Measurements from ENCODE around the gene TTYH1.

TTYH1 gene

GRCh38 chr19:54414156-54414555 is 1.1 kb upstream of the TTYH1 start:
- Mint-ChIP-seq H3K27me3 (ENCODE audit: low read depth) (peaks cover 53% of the 10 kb centered on the region), H3K4me1 (peaks cover 17% of the 10 kb centered on the region), H3K9me3 (peaks cover 9% of the 10 kb centered on the region), H3K36me3 (ENCODE audit: low read depth) (no peaks in the 10 kb centered on the region), H3K27ac (no peak overlapping the region), H3K4me3 (peak overlapping the region in 1 of 3 experiments; percentile 27)
- TF ChIP-seq, protein P1, sequence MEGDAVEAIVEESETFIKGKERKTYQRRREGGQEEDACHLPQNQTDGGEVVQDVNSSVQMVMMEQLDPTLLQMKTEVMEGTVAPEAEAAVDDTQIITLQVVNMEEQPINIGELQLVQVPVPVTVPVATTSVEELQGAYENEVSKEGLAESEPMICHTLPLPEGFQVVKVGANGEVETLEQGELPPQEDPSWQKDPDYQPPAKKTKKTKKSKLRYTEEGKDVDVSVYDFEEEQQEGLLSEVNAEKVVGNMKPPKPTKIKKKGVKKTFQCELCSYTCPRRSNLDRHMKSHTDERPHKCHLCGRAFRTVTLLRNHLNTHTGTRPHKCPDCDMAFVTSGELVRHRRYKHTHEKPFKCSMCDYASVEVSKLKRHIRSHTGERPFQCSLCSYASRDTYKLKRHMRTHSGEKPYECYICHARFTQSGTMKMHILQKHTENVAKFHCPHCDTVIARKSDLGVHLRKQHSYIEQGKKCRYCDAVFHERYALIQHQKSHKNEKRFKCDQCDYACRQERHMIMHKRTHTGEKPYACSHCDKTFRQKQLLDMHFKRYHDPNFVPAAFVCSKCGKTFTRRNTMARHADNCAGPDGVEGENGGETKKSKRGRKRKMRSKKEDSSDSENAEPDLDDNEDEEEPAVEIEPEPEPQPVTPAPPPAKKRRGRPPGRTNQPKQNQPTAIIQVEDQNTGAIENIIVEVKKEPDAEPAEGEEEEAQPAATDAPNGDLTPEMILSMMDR (IDR thresholded peaks at IDR 0.05; ENCODE audit: unreplicated experiment in 3 of 3) = no peak

- Mint-ChIP-seq H3K27ac (no peak overlapping the region), H3K36me3 (ENCODE audit: low read depth) (no peaks in the 10 kb centered on the region)
Observed at GRCh38 chr19:54415901-54416673, 823 bp downstream of the TTYH1 start.

DNA sequence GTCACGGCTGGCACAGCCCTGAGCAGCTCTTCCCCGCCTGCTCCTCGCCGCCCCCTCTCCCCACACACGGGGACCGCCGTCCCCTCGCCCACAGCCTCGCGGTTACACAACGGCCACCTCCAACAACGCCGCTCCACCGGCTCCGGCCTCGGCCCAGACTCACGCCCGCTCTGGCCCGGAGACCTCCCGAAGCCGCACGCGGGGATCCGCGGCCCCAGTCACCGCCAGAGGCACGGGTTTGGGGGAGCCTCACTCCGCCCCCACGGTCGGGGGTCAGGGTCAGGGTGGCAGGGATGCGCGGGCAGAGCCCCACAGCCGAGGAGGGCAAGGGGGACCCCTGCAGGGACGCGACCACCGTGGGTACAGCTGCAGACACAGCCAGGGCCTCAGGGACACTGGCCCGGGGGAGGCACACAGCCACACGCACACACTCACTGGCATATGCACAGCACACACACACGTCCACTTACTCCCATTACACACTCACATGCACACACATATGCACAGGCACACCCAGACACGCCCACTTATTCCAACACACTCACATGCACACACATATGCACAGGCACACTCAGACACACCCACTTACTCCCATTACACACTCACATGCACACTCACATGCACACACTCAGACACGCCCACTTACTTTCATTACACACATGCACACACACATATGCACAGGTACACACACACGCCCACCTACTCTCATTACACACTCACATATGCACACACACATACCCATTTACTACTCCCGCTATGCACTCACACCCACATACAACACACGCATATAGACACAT is 1.6 kb downstream of the TTYH1 start:
- H3K36me3 Mint-ChIP-seq (ENCODE audit: low read depth) = no peaks in the 10 kb centered on the region

More at GRCh38 chr19:54415901-54416673, 823 bp downstream of the TTYH1 start:
- Mint-ChIP-seq H3K27me3 (ENCODE audit: low read depth) (peaks cover 43% of the 10 kb centered on the region), H3K4me3 (peak overlapping the region; percentile 49 to 68 (median 67)), H3K9me3 (peaks cover 5% of the 10 kb centered on the region), H3K4me1 (peaks cover 23% of the 10 kb centered on the region)
- TF ChIP-seq, protein P1 (IDR thresholded peaks at IDR 0.05; ENCODE audit: unreplicated experiment in 3 of 3) = no peak

GRCh38 chr19:54418030-54418929 is 3.0 kb downstream of the TTYH1 start:
- peaks cover 28% of the 10 kb centered on the region for H3K4me1 Mint-ChIP-seq
- H3K9me3 Mint-ChIP-seq = peaks cover 5% of the 10 kb centered on the region
- TF ChIP-seq, protein P1 (IDR thresholded peaks at IDR 0.05; ENCODE audit: unreplicated experiment in 3 of 3) = no peak
- no peaks in the 10 kb centered on the region for H3K36me3 Mint-ChIP-seq (ENCODE audit: low read depth)
- peak overlapping the region; percentile 68 to 75 (median 71) for H3K27ac Mint-ChIP-seq
- peak overlapping the region; percentile 28 to 51 (median 44) for H3K4me3 Mint-ChIP-seq
- peaks cover 44% of the 10 kb centered on the region for H3K27me3 Mint-ChIP-seq (ENCODE audit: low read depth)

More for the DNA sequence above, 1.6 kb downstream of the TTYH1 start:
- H3K9me3 Mint-ChIP-seq = peaks cover 5% of the 10 kb centered on the region
- H3K4me1 Mint-ChIP-seq = peaks cover 23% of the 10 kb centered on the region
- TF ChIP-seq, protein P1 (IDR thresholded peaks at IDR 0.05; ENCODE audit: unreplicated experiment in 3 of 3) = no peak
- H3K27me3 Mint-ChIP-seq (ENCODE audit: low read depth) = peaks cover 42% of the 10 kb centered on the region
- H3K4me3 Mint-ChIP-seq = peak overlapping the region; percentile 44 to 69 (median 66)
- peak overlapping the region; percentile 6 to 71 (median 15) for H3K27ac Mint-ChIP-seq

- H3K9me3 Mint-ChIP-seq = peaks cover 2% of the 10 kb centered on the region
- TF ChIP-seq, protein P1 (IDR thresholded peaks at IDR 0.05; ENCODE audit: unreplicated experiment in 3 of 3) = no peak
- H3K27ac Mint-ChIP-seq = peak overlapping the region; percentile 59 to 81 (median 61)
- no peaks in the 10 kb centered on the region for H3K36me3 Mint-ChIP-seq (ENCODE audit: low read depth)
- H3K4me1 Mint-ChIP-seq = peaks cover 28% of the 10 kb centered on the region
- peaks cover 39% of the 10 kb centered on the region for H3K27me3 Mint-ChIP-seq (ENCODE audit: low read depth)
- H3K4me3 Mint-ChIP-seq = peak overlapping the region; percentile 7 to 57 (median 47)
Observed at GRCh38 chr19:54418930-54419800, 3.9 kb downstream of the TTYH1 start.

Data from nephron (organoid).